HPDE6-E6E7 (cell line): ENCODE results near the gene DTX4.

Source experiments
- DNase-seq: peaks from one replicate; pipeline ENCODE4 v3.0.0; 2011; ENCODE audit warnings: missing footprints; ENCODE audit errors: extremely low spot score

DTX4 gene

DNA sequence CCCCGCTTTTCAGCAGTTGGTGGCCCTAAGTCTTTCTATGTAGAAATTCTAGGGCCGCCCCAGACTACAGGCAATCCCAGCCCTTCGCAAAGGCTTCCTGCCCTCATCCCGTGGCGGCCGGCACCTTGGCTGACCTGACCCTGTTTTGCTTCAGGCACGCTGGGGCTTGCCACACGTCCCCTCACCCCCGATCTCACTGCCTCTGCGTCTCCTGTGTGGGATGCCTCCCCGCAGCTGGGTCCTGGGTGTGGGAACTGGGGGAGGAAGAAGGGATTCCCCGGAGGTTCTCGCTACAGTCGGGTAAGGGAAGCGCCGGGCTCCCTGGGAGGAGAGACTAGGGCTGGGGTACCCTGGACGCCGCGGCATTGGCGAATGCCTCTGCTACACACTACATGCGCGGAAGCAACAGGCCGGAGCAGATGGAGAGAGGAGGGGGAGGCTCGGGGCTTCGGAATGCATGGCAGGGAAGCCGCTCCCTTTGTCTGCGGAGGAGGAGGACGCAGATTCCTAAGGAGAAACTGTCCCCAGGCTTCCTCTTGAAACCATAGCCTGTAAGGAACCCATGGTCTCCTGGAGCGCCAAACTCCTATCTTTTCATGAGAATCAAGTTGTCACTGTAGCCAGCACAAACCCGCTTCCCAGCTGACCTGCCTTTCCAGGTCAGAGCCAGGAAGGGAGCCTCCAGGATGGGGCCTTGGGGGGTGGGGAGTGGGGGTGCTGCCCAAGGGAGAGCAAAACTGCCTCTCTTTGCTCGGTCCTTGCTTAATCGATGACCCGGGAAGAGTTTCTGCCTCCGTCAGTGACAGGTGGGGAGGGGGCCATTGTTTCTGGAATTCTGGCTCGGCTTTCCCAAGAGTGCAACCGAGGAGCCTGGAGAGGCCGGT, 1.4 kb downstream of the DTX4 start:
- DNase-seq, result no peak

DNA sequence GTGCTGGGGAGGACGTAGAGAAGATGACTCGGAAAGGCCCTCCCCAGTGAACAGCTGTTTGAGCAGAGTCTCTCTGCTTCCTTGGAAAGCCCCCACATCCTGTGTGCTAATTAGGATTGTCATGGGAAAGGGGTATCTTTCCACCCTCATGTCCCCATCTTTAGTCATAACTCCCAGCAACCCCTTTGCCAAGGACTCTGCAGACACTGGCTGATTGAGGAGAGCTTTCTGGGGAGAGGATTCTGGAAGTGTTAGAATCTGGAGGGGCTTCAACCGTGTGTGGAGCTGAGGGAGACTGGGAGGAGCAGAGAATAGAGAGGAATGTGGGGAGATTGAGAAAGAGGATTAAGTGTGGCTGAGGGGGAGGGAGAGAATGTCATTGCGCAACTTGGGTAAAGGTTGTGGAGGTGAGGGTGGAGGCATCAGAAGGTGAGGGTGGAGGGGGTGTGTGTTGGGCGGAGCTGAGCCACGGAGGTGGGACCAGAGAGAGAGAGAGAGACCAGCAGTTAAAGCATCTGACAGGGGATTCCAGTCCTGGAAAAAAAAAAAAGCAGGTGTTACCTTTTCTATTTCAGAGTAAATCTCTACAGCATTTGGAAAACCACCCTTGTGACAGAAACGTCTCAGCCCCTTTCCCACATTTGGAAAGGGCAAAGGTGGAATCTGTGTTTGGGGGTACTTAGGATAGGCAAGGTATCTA, 2.2 kb downstream of the DTX4 start:
- no peak for DNase-seq

DNA sequence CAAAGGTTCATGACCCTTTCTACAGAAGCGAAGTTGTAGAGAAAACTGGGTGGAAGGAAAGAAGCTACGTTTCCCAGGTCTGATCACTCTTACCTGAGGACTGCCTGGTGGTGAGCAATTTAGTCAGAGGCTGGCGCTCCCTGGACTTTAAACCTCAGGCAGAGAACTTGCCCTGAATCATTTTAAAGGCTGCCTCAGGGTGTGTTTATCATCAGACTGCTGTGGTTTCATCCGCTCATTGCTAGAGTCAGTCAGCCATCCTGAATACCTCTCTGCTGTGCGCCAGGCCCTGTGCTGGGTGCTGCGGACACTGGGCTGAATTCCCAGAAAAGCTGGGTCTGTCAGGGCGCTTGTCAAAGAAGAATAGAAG, 2.7 kb downstream of the DTX4 start:
- peak; percentile 81 for DNase-seq

DNA sequence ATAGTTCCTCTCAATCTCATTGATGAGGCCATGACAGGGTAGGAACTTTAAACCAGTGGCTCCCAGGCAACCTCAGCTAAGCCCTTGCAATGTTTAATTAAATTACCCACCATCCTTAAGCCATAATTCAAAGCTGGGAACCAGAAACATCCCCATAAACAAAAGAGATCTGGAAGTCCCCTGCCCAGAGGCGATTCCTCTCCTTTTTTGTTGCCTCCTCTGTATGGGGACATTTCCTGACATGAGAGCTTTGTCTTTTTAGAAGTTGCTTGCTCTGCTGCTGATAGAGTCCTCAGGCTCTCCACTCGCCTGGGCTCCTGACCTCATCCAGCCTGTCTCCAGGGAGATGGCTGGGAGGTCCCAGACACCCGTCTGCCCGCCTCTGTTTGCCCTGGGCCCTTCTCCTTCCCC, 3.2 kb downstream of the DTX4 start:
- no peak for DNase-seq

DNA sequence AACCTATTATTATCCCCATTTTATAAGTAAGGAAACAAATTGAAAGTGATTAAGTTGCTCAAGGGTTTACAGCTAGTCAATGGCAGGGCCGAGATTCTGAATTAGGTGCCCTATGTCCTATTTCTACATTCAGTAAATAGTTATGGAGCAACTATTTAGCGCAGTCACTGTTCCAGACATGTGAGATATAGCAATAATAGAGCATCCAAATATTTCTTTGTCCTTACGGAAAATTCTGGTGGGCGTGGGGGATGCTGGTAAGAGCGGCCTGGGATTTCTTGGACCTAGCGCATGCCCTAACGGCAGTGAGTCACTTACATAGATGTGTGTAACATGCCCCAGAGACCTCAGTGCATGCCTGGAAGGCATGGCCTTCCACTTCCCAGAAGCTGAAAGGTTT, 4.4 kb downstream of the DTX4 start:
- no peak for DNase-seq

DNA sequence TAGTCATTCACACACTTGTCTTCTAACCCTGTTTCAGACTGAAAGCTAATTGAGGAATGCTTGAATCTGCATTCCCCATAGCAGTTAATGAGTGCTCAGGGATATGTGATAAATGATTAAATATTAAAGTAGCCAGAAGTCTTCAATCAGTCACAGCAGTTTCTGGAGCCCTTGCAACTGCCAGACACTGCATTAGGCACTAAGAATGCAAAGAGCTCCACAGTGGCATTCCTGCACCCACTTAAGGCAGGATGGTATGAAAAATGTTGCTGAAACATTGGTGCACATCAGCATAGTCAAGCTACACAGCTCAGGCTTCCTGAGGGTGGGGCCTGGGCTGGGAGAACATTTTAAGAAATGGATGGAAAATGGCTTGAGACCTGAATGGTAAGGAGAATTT, 6.5 kb downstream of the DTX4 start:
- no peak for DNase-seq

DNA sequence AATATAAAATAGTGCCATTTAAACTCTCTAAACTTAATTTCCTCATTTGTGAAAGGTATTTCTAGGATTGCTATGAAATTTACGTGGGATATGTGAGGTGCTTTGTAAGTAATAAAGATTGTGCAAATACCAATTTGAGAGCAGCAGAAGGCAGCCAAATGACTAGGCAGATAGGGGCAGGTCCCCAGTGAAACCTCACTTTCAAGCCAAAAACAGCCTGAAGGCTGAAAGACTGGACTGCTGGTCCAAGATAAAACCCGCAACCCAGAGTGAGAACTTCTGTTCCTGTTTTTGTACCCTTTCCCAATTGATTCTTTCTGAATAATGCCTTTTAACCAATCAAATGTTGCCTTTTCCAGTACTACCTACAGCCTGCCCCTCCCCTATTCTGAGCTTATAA, 7.2 kb downstream of the DTX4 start:
- DNase-seq, result no peak

DNA sequence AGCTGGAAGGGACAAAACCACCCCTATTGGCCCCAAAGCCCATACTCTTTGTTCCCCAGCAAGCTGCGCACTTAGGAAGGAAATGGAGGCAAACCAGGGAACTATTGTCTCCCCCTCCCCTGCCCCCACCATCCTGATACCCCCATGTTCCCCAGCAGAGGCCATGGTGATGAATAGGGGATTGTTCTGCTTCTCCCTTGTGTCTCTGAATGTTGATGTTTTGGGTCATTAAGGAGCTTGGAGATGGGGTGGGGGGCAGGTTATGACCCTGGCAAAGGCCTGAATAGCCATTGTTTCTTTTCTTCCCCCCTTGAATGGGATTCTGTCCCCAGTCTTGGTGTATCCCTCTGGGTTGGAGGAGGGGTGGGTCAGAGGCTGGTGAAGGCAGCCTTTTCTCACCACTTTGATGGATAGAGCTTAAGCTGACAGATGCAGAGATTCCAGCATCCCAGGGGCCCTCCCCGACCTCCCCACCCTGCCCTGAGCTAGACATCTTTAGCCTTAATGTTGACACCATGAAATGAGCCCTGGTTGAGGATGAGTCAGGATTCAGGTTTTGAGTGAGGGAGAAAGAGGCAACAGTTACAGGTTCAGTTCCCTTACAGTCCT, 8.3 kb downstream of the DTX4 start:
- no peak for DNase-seq

DNA sequence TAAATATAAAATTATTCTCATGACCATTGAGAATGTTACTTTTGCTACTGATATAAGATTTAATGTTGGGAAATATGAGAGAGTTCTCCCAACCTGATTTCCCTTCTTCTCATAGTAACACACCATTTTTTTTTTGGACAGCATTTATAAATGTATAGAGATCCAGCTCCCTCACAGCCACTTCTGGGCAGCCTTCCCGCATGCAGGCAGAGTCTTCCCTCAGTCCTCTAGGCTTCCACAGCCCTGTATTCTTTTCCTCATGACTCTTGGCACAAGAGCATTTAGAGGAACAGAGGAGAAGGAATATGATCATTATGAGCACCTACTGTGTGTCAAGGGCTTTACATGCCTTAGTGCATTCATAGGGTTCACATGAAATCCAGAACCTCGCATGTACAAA, 9.0 kb downstream of the DTX4 start:
- DNase-seq, result no peak

DNA sequence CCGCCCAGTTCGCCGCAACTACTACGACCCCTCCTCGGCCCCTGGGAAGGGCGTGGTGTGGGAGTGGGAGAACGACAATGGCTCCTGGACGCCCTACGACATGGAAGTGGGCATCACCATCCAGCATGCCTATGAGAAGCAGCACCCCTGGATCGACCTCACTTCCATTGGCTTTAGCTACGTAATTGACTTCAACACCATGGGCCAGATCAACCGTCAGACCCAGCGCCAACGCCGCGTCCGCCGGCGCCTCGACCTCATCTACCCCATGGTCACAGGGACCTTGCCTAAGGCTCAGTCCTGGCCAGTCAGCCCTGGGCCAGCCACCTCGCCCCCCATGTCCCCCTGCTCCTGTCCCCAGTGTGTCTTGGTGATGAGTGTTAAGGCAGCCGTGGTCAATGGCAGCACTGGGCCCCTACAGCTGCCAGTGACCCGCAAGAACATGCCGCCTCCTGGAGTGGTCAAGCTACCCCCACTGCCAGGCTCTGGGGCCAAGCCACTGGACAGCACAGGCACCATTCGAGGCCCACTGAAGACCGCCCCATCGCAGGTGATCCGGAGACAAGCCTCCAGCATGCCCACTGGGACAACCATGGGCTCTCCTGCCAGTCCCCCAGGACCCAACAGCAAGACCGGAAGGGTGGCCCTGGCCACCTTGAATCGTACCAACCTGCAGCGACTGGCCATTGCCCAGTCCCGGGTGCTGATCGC, 10.0 kb downstream of the DTX4 start:
- DNase-seq, result no peak

DNA sequence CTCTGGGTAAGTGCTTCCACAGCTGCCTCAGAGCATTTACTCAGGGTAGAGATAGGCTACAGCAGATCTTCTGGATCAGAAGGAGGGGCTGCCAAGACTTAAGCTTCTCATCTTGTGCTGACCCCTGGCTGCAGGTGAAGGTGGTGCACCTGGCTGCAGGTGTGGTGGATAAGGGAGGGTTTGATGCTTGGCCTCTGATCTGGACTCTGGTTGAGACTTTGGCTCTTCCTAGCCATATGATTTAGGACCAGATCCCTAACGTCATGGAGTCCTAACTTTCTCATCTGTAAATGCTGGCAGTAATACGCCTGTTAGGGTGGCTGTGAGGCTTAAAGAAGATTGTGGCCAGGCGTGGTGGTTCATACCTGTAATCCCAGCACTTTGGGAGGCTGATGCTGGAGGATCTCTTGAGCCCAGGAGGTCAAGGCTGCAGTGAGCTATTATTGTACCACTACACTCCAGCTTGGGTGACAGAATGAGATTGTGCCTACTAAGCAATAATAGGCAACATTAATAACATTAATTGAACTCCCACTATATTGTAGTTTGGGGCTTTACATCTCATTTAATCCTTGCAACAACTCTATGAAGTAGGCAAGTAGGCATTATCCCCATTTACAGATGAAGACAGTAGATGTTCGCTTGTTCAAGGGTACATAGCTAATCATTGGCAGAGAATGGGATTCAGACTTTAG, 10.7 kb downstream of the DTX4 start:
- peak; percentile 57 for DNase-seq

DNA sequence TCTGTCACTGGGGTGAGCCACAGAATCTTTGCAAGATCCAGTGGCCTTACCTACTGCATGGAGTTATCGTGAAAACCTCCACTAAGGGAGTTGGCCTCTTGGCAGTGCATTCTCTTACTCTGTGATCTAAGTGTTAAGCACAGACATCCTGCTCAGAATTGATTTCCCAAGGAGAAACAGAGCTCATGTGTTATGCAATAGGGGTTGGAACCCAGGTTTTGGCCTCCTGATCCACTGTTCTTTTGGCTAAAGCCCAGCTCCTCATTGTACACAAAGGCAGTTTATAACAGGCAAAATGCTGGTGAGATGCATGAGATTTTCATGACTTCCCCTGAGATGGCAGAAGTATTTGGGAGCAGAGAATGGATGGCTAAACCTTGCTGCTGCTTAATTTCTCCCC, 11.8 kb downstream of the DTX4 start:
- no peak for DNase-seq

DNA sequence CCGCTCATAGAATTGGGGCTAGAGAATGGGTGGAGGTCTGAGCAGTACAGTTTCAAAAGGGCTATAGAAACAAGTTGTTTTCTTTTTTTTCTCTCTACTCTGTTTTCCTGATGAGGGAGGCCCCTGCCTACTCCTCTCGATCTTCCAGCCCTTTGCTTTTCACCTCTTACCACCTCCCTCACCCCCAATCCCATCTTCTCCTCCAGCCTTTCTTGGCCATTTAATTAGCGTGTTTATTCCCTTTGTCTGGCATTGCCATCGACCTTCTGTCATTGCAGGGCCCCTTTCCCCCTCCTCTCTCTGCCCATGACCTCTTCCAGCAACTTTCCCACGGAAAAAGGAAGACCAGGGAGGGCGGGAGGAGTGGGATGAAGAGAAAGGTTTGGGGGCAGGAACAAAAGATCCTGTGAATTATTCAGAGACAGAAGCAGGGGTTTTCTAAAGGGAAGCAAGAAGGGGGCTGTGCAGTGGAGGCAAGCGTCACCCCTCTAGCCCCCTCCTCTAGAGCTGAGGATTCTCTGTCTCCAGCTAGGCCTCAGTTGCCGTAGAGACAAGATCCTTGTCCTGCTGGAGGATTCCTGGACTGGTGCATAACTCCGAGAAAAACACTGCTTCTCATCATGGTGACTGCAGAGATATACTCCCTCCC, 12.9 kb downstream of the DTX4 start:
- DNase-seq, result no peak

DNA sequence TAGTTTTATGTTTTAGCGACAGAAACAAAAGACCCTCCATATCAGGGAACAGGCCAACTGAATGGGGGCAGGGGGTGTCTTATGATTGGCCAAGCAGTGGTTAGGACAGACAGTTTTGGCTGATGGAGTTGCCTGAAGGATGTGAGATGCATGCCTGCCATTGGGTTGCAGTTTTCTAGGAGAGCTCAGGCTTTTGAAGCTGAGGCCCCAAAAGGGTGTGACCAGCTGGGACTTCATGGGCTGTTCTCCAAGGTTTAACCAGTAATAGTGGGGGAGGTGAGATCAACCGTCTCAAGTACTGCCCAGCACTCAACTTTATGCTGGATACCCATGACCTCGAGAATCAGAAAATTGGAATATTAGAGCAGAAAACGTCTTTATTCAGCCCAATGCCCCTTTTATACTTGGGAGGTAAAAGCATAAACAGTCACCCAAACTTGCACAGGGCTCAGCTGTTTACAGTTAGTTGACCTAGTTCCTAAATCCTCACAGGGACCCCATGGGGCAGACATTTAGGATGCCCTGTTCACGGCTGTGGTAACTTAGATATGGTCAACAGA, 13.5 kb downstream of the DTX4 start:
- no peak for DNase-seq

DNA sequence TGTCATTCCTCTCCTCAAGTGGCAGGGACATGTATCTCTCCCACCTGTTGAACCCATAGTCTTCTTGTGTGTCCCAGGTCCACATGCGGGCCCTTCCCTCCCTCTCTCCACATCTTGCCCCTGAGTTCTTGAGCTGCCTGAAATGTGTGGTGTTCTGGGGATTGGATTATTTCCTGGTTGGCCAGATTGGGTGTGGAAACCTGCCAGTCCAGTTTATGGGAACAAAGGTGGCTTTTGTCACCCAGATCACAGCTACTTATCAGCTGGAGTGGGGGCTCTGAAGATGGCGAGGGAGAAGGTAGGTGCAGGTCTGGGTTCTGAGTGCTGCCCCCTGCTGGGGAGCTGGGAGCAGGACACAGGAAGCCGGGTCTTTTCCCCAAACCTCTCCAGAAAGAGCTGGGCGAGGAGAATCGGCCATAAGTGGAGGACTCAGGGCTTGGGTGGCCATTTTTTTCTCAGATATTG, 14.2 kb downstream of the DTX4 start:
- peak; percentile 66 for DNase-seq

DNA sequence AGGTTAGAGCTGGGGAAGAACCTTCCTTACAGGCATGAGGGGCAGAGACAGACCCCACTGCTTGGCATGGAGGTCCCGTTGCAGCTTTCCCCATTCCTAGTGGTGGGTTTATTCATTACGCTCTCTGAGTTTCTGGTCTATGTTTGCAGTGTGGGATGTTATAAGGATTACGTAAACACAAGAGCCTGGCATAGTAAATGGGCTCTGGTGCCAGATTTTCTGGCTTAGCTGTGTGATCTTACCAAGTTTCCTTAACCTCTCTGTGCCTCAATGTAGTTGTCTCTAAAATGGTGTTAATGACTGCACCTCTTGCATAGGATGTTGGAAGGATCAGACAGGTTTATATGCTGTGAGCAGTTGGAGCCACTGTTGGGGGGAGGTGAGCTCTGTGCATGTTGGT, 15.1 kb downstream of the DTX4 start:
- DNase-seq, result no peak

DNA sequence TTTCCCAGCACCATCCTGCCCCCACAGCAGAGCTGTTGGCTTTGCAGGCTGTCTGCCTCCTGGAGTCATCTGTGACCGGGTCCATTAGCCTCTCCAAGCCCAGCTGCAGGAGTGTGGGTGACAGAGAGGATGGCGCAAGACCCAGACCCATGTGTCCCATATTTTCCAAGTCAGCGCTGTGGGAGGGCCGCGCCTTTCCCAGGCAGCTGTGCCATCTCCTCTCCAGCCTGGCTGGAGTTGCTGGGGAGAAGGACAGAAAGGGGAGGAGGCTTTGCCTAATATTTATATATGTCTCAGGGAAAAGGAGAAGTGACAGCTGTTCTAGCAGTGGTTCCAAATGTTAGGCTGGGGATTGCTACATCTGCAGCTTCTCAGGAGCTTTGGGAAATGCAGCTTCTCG, 15.7 kb downstream of the DTX4 start:
- no peak for DNase-seq

DNA sequence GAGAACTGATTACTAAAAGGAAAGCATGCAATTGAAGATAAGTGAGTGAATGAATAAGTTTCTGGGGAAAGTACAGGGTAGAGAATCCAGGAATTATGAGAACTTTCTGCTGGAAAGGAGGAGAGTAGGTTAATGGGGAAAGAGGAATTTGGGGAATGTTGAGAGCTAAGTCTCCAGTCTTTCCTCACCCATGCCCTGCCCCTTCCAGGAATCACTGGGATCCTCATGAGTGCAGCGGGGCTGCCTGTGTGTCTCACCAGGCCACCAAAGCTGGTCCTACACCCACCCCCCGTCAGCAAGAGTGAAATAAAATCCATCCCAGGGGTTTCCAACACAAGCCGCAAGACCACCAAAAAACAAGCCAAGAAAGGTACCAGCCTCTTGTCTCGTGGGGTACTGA, 17.0 kb downstream of the DTX4 start:
- no peak for DNase-seq

DNA sequence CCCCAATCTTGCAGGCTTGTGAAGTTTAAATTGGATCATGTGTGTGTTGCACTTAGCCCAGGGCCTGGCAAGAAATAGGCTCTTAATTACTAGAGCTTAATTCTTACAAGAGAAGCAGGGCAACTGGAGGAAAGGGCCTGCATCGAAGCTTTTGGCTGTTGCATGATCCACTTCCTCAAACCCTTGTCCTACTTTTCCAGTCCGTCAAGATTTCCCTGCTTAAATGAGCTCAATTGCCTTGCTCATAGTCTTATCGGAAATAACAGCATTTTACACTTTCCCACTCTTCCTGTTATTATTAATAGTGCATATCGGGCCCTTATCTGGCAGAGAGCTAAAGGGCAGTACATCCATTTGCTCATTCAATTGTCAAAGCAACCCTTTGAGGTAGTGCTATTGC, 18.1 kb downstream of the DTX4 start:
- DNase-seq, result no peak

DNA sequence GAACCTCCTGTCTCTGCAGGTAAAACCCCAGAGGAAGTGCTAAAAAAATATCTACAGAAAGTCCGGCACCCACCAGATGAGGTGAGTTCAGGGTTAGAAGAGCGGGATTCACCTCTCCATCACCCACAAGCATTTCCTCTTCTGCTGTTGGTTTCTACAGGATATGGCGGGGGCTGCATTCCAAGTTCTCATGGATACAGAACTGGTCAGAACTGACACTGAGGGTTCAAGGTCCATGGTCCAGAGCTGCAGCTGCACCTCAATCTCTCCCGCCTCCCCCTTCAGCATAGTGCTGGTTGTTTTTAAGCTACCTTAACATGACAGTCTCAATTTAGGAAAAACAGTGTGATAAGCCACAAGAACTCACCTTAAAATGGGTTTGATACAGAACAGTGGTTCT, 19.2 kb downstream of the DTX4 start:
- no peak for DNase-seq

DNA sequence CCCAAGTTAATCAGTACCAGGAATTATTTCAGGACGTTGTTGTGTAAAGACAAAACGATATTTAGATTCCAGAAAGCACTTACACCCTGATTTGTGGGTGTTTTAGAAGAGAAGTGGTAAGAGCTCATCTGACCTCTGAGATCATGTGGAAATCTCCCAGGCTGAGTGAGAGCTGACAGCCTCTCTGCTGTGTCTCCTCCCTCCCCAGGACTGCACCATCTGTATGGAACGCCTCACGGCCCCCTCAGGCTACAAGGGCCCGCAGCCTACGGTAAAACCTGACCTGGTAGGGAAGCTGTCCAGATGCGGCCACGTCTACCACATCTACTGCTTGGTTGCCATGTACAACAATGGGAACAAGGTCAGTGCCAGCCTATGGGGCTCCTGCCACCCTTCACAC, 20.0 kb downstream of the DTX4 start:
- no peak for DNase-seq
